HG03565 (cell line): Measurements from ENCODE around the gene BCAS2.

ENCODE experiments used
- ATAC-seq: cut with Tn5 transposase; IDR thresholded peaks from one replicate; pipeline ENCODE4 v1.9.1; 2021; ENCODE audit warnings: mild to moderate bottlenecking, moderate library complexity; ENCODE audit not compliant: unreplicated experiment

BCAS2 gene

DNA sequence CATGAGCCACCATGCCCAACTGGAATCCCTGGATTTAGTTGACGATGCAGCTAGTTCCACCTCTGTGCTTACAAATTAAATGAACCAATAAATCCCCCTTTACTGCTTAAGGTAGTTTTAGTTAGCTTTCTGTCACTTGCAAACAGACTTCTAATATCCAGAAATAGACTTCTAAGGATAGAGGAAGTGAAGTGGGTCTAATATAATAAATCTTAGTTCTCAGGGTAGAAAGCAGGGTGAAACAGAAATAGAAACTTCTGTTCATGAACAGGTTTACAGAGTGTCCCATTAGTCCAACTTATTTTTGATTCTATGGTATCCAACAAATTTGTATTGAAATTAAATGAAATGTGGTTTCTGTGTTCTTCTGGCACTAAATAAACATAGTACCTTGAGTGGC lies 20.1 kb downstream of the BCAS2 start:
- no peak for ATAC-seq

DNA sequence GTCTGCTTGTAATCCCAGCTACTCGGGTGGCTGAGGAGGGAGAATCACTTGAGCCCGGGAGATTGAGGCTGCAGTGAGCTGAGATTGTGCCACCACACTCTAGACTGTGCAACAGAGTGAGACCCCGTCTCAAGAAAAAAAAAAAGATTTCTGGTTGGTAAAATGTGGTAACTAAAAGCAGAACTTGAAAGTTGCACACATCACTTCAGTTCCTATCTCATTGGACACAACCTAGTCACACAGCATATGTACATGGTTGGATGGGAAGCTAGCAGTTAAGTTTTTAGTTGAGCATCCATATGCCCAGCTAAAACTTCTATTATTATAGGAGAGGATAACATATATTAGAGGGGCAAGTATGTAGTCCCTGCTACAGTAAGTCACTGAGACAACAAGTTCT lies 22.1 kb downstream of the BCAS2 start:
- no peak for ATAC-seq

DNA sequence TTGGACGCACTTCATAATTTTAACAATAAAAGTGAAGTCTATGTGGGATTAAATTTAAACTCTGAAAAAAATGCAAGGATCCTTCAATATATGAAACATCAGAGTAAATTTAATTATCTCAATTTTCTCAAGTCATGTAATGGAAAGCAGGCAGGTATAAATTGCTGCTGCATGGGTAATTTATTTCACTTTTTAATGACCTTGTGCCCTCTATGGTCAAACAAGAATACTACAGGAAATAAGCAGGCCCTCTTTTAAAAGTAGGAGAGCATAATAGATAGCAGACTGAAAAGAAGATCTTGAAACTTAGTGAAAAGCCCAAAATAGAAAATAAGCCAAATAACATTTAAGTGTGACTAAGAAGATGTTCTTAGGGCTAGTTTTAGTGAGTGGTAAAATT lies 22.9 kb downstream of the BCAS2 start:
- peak; percentile 48 for ATAC-seq

DNA sequence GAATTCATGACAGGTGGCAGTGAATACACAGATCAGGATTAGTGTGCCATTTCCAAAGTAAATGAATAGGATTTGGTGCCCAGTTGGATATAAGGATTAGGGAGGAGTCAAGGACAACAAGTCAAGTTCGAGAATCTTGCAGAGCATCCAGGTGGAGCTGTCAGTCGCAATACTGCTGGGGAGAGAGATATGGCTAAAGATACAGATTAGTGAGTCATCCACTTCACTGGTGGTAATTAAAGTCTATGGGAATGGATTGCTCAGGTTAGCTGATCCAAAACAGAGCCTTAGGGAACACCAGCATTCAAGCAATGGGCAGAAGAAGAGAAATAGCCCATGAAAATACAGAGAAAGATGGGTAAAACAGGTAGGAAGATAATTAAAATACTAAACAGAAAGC lies 26.8 kb downstream of the BCAS2 start:
- no peak for ATAC-seq

DNA sequence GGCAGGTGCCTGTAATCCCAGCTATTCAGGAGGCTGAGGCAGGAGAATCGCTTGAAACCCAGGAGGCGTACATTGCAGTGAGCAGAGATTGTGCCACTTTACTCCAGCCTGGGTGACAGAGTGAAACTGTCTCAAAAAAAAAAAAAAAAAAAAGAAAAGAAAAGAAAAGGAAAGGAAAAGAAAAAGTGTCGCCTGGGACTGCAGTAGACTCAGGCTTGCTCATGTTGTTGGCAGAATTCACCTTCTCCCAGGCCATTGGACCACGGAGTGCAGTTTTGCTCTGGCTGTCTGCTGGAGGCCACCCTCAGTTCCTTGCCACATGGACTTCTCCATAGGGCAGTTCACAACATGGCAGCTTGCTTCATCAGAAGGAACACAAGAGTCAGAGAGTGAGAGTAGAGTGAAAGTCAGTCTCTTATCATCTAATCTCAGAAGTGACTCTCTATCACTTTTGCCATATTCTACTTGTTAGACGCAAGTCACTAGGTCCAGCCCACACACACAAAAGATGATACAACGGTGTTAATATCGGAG lies 29.2 kb downstream of the BCAS2 start:
- no peak for ATAC-seq

DNA sequence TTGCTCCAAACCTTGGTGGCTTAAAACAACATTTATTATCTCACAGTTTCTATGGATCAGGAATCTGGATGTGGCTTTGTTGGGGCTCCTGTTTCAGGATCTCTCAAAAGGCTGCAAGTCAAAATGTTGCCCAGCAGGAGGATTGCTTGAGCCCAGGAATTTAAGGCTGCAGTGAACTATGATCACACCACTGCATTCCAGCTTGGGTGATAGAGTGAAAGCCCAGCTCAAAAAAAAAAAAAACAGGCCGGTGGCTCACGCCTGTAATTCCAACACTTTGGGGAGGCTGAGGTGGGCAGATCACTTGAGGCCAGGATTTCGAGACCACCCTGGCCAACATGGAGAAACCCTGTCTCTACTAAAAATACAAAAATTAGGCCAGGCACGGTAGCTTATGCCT lies 30.0 kb downstream of the BCAS2 start:
- no peak for ATAC-seq

DNA sequence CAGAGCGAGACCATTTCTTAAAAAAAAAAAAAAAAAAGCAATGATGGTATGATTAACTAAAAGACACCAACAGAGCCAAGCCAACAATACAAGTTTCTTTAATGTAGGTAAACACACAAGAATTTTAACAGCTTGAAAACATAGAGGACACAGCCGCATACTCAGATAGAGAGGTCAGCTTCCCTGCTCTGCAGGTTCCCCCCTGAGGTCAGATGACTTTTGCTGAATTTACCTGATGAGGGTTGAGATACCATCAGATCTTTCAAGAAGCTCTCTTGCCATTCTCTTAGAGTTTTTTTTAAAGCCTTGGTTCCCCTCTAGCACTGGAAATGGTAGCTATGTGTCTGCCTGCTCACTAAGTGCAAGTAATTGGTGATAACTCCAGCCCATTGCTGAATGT lies 31.1 kb downstream of the BCAS2 start:
- no peak for ATAC-seq

DNA sequence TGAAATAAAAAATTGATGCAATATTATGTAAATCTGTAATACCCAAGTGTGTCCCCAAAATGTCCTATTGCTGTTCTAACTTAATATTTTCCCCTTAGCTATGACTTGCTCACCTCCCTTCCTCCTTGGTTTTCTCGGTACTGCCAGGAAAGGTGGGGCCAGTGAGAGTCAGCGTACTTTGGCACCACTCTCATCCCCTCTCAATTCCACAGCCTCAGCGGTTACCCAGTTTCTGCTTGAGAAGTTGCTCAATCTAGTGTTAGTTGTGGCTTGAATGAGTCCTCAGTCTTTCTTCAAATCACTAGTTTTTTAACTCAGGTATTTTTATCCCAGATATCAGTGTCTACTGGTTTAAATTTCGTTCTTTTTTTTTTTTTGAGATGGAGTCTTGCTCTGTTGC lies 32.3 kb downstream of the BCAS2 start:
- ATAC-seq = no peak

DNA sequence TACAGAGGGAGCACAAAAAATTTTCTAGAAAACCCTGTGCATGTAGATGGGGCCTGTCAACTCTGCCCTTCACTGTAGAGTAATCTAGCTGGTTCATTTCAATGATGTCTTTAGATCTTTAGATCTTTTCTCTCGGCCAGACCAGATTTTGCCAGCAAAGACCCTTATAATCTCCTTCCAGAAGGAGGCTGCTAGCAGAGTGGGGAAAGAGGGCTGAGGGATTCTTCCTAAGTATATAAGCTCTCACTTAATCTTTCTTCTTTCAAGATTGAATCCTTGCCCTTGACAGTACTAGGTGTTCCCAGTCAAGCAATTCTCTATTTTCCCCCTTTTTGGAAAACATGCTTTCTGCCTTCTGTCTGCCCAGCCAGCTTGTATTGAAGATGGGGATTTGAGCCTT lies 34.3 kb downstream of the BCAS2 start:
- no peak for ATAC-seq

DNA sequence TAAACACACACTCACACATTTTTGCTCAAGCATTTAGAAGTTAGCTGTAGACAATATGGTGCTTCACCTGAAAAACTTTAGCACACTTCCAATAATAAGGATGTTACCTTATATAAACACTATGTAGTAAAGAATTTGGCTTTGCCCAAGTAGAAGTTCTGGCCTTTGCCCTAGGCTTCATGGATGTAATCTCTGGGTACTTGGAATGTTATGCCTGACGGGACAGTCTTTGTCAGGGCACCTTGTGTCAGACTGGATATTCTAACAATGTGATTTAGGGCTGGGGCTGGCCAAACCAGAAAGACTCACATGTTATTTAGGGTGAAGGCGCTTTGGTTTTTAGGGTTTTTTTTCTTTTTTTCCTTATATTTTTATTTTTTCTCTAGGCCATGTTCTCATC lies 35.6 kb downstream of the BCAS2 start:
- no peak for ATAC-seq

DNA sequence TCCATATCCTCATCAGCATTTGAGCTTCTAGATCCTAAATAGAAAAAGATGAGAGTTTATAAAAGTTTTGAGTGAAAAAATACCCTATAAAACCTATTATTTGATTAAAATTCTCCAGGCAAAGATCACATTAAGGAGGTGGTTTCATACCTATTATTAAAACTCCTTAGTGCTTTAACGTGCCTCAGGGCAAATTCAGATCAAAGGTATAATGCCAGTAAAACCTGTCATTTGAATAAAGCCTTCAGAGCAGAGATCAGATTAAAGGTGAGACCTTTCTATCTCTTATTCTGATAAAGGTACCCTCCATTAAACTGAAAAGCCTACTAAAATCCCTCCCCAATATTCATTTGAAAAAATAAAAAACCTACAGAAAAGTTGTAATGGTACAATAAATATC lies 36.1 kb downstream of the BCAS2 start:
- no peak for ATAC-seq

DNA sequence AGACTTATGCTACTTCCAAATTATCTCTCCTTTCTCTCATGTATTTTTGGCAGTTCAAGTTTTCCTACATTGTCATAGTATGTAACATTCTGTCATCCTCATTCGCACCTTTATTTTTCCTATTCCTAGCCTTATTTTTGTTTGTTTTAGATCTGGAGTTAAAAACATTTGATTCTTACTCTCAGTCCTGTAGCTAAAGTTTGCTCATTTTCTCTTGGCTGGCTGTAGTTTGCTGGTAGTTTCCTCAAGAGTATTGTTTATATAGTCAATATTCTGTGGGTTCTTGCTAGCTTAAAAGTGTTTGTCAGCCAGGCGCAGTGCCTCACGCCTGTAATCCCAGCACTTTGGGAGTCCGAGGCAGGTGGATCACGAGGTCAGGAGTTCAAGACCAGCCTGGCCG lies 40.6 kb downstream of the BCAS2 start:
- no peak for ATAC-seq

DNA sequence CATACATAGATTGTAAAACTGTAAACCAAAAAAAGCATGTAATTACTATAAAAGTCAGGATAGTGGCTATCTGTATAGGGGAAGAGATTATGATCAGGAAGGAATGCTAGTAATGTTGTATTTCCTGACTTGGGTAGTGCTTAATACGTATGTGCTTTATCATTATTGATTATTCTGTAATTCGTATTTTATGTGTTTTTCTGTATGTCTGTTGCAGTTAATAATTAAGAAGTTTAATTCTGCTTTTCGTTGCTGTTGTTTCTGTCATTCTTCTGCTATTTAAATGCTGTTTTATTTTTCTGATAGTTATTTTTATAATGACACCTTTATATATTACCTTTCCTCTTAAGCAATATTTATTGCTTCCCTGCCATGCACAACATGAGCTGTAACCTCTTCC lies 41.1 kb downstream of the BCAS2 start:
- no peak for ATAC-seq

DNA sequence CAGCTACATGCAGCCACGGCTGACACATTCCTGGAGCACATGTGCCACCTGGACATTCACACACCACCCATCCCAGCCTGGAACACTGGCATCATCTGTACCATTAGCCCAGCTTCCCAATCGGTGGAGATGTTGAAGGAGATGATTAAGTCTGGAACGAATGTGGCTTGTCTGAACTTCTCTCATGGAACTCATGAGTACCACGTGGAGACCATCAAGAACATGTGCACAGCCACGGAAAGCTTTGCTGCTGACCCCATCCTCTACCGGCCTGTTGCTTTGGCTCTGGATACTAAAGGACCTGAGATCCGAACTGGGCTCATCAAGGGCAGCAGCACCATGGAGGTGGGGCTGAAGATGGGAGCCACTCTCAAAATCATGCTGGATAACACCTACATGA lies 45.4 kb downstream of the BCAS2 start:
- no peak for ATAC-seq

DNA sequence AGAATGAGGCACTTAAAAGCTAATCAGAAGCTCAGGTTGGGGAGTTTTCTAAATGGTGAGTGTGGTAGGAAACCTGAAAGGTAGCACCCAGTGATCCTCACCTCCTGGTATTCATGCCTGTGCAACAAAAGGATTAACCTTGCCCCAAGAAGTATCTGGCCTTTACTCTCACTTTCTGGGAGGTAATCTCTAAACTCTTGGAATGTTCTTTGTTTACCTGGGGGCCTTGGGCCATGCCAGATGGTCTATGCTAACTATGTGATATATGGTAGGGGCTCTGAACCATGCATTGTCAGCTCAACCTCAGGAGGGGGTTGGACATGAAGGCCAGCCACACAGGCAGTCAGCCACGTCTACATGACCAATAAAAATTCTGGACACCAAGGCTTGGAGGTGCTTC lies 46.0 kb downstream of the BCAS2 start:
- no peak for ATAC-seq

DNA sequence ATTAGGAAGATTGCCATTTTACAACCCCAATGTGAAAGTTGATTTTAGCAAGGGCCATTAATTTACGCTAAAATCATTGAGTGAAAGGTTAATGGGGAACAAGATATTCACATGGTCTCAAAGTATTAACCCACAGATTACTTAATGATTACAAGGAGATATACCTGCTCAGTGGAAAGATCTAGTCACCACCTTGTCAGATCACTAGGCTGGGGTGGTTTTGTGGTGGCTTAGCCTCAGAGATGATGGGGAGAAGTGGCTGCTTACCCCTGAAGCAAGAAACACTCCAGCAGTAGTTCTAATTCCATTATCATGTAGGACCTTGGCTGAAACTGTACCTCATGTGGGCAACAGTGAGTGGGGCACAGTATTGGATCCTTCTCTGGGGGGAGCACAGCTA lies 50.3 kb downstream of the BCAS2 start:
- no peak for ATAC-seq

DNA sequence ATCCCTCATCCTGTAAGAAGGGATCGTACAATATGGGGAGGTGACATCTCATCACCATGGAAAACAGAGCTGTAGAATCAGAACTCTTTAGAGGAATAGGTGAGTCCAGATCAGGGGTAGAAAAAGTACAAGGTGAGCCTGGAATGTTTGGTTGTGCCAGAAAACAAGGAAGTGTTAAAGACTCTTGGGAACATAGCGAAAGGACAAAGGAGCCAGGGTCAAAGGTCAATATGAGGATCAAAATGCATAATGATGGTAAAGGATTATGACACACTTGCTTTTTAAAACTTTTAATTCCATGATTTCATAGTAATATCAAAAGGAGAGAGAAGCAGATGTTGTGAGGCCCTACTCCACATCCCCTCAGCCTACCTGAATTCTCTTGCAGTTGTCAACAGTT lies 51.2 kb downstream of the BCAS2 start:
- ATAC-seq = no peak

DNA sequence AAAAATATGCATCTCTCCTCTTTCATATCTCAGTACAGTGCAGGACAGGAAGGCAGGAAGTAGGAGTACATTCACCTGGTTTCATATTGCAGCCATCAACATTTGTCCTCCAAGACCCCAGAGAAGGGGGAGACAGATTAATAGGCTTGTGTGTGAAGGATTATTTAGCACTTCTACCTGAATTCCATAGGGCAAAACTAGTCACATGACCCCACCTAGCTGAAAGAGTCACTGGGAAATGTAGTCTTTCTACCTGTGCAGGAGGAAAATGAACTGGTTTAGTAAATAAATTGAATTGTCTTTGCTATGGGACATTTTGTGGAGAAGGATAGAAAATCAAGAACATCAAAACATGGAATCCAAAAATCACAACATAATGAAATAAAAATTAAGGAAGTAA lies 56.5 kb downstream of the BCAS2 start:
- no peak for ATAC-seq

DNA sequence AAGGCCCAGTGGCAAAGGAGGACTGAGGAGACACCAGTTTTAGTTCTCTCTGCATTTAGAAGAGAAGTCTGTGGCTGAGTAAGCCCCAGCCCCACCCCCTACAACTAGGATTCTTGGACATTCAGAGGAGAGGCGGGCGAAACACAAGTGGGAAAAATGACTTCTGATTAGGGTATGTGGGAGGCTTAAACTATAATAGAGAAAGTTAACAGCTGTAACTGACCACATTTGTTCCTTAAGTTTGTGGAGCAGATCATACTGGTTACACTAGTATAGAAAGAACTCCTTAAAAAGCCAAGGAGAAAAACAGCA lies 59.2 kb downstream of the BCAS2 start:
- ATAC-seq = no peak

DNA sequence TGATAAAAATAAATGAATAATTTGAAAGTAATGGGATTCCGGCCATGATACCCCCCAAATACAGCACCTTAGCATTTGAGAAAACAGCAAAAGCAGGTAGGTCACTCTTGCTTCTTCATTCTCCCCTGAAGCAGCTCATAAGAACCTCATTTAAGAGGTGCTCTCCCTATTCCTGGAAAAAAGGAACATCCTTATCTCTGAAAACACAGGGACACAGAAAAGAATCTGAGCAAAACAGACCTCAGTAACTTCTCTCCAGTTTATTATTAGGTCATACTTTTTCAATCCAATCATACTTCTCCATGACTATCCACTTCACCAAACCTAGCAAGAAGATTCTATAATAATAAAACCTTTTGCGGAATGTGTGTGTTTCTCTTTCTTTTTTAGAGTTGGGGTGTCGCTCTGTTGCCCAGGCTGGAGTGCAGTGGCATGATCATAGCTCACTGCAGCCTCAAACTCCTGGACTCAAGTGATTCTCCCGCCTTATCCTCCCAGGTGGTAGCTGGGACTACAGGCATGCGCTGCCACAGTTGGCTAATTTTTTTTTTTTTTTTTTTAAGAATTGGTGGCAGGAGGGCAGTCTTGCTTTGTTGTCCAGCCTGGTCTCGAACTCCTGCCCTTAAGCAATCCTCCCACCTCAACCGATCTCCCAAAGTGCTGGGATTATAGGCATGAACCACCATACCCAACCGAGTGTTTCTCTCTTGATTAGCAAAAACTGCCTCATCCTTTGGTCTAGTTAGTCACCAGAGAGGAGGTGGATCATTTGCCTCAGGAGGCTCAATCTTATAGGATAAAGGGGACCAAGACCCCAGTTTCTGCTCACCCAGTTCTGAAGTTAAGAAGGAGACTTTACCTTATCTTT lies 59.8 kb downstream of the BCAS2 start:
- ATAC-seq = no peak
